HG02852 (cell line): Measurements from ENCODE around the gene GABARAP.
"Not testable (repeated sequence)": the region's sequence is repeated elsewhere in the genome, so short reads cannot be mapped to it uniquely, and the experiment has no call there.

Experiments
- ATAC-seq: cut with Tn5 transposase; IDR thresholded peaks from one replicate; pipeline ENCODE4 v1.9.1; 2021; ENCODE audit warnings: mild to moderate bottlenecking, moderate library complexity; ENCODE audit not compliant: unreplicated experiment

GABARAP gene

GRCh38 chr17:7261379-7262191, 19.3 kb upstream of the GABARAP start:
- ATAC-seq = no peak

GRCh38 chr17:7260651-7261378, 18.6 kb upstream of the GABARAP start:
- no peak for ATAC-seq

- ATAC-seq = no peak
Measured at GRCh38 chr17:7260151-7260550, 17.9 kb upstream of the GABARAP start.

GRCh38 chr17:7259555-7259889, 17.3 kb upstream of the GABARAP start:
- ATAC-seq = no peak

- ATAC-seq = no peak
Measured at GRCh38 chr17:7258731-7259554, 16.7 kb upstream of the GABARAP start.

- no peak for ATAC-seq
Measured at GRCh38 chr17:7256766-7257456, 14.7 kb upstream of the GABARAP start.

- ATAC-seq = no peak
Measured at GRCh38 chr17:7254511-7254910, 12.3 kb upstream of the GABARAP start.

GRCh38 chr17:7253082-7253481, 10.8 kb upstream of the GABARAP start:
- no peak for ATAC-seq

- ATAC-seq = peak; percentile 58
Measured at GRCh38 chr17:7252176-7253043, 10.2 kb upstream of the GABARAP start, which contains the start of gene ELP5. Gene ELP5, plus strand, starts transcription at chr17:7252215. Its CDS starts 336 bp downstream, at chr17:7252551.

GRCh38 chr17:7251661-7252175, 9.5 kb upstream of the GABARAP start, which contains the start of gene CTDNEP1:
Gene CTDNEP1, minus strand, starts transcription at chr17:7251734. Its CDS starts 438 bp downstream, at chr17:7251296.
- peak; percentile 82 for ATAC-seq

GRCh38 chr17:7250695-7251627, 8.7 kb upstream of the GABARAP start:
- no peak for ATAC-seq

- ATAC-seq = no peak
Measured at GRCh38 chr17:7249830-7250229, 7.6 kb upstream of the GABARAP start.

GRCh38 chr17:7249214-7249613, 7.0 kb upstream of the GABARAP start:
- ATAC-seq = no peak

- no peak for ATAC-seq
Measured at GRCh38 chr17:7248796-7249195, 6.5 kb upstream of the GABARAP start.

- ATAC-seq = no peak
Measured at GRCh38 chr17:7246779-7247178, 4.5 kb upstream of the GABARAP start.

GRCh38 chr17:7243838-7244237, 1.6 kb upstream of the GABARAP start:
- ATAC-seq = not testable (repeated sequence)

- no peak for ATAC-seq
Measured at GRCh38 chr17:7243453-7243729, 1.1 kb upstream of the GABARAP start.

GRCh38 chr17:7242717-7243452, 636 bp upstream of the GABARAP start:
- ATAC-seq = peak; percentile 44
